ENCODE results near the gene NECAB3. TPM values are rescaled to one million over a fixed set of nuclear protein-coding genes. Genes with fewer than 3 reads are reported as not detected.

Gene NECAB3
- total and polyA plus RNA-seq, 2 of the 13 experiments (the other 11 are each of a cell fraction or from before 2014, with no cell fraction given), result 61.5 to 65.5 TPM

DNA sequence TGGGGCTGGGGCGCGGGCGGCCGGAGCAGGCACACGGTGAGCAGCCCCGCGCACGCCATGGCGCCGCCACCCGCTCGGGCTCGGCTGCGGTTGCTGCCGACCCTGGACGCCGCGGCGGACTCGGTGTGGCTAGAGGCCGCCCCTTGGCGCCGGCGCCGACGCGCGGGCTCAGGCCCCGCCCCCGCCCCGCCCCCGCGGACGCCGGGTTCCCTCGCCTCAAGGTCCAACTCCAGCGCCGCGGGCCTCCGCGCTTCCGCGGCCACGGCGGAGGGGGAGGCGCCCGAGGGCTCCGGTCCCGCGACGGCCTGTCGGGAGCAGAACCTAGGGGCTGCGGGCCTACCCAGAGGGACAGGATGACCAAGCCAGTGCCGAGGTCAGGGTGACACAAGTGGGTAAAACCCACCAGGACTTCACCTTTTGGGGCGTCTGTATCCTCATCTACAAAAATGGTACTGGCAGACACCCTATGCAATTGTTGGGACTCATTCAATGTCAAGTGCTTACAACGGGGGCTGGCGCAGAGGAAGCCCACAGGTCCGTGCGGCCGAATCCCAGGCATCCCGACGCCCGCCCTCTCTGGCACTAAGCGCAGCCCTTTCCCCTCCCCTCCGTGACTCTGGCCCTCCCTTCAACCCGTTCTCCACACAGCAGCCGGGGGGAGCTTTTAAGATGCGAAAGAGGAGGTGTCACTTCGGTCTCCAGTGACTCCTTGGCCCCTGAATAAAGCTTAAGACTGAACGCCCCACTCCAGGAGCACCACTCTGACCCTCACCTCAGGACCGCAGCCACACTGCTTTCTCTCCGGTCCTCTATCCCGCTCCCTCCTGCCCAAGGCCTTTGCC is at the start of gene NECAB3 (continued):
- TF ChIP-seq NFATC3 (CRISPR knock-in tag; IDR thresholded peaks at IDR 0.05) (peak; percentile 50; the same call in 1 of the 2 replicates), ZFP82 (CRISPR knock-in tag; IDR thresholded peaks at IDR 0.05; ENCODE audit: borderline replicate concordance) (peak; percentile 99; the same call in 1 of the 2 replicates), FUBP1 (CRISPR knock-in tag; IDR thresholded peaks at IDR 0.05; ENCODE audit: borderline replicate concordance) (peak; percentile 74), PCBP1 (IDR thresholded peaks at IDR 0.05; ENCODE audit: borderline replicate concordance, low read depth, low read length) (0 out of 2 replicates have a peak, but pooled peaks have one; percentile 72), ZNF766 (CRISPR knock-in tag; IDR thresholded peaks at IDR 0.05; ENCODE audit: borderline replicate concordance) (peak; percentile 80; the same call in 1 of the 2 replicates), STAT6 (CRISPR knock-in tag; IDR thresholded peaks at IDR 0.05; ENCODE audit: borderline replicate concordance) (peak; percentile 15; the same call in 1 of the 2 replicates), ZNF263 (CRISPR knock-in tag; IDR thresholded peaks at IDR 0.05) (peak; percentile 6), ZSCAN9 (CRISPR knock-in tag; IDR thresholded peaks at IDR 0.05; ENCODE audit: borderline replicate concordance) (peak; percentile 83), SNAPC2 (CRISPR knock-in tag; IDR thresholded peaks at IDR 0.05) (no peak; the same call in 1 of the 2 replicates), RORA (CRISPR knock-in tag; IDR thresholded peaks at IDR 0.05) (no peak), ZNF225 (CRISPR knock-in tag; IDR thresholded peaks at IDR 0.05) (peak; percentile 84; the same call in 1 of the 2 replicates), REPIN1 (CRISPR knock-in tag; IDR thresholded peaks at IDR 0.05; ENCODE audit: borderline replicate concordance, low read depth) (peak; percentile 65), NFE2L1 (CRISPR knock-in tag; IDR thresholded peaks at IDR 0.05; ENCODE audit: borderline replicate concordance) (no peak), KLF9 (CRISPR knock-in tag; IDR thresholded peaks at IDR 0.05; ENCODE audit: low read depth) (no peak), POLR2A (IDR thresholded peaks at IDR 0.05; ENCODE audit: insufficient read depth in 1 of 2, low read depth in 2 of 2, low read length in 2 of 2) (peak; percentile 68 to 92), NKX3-1 (CRISPR knock-in tag; IDR thresholded peaks at IDR 0.05) (peak; percentile 70)
- TF ChIP-seq, protein P1, sequence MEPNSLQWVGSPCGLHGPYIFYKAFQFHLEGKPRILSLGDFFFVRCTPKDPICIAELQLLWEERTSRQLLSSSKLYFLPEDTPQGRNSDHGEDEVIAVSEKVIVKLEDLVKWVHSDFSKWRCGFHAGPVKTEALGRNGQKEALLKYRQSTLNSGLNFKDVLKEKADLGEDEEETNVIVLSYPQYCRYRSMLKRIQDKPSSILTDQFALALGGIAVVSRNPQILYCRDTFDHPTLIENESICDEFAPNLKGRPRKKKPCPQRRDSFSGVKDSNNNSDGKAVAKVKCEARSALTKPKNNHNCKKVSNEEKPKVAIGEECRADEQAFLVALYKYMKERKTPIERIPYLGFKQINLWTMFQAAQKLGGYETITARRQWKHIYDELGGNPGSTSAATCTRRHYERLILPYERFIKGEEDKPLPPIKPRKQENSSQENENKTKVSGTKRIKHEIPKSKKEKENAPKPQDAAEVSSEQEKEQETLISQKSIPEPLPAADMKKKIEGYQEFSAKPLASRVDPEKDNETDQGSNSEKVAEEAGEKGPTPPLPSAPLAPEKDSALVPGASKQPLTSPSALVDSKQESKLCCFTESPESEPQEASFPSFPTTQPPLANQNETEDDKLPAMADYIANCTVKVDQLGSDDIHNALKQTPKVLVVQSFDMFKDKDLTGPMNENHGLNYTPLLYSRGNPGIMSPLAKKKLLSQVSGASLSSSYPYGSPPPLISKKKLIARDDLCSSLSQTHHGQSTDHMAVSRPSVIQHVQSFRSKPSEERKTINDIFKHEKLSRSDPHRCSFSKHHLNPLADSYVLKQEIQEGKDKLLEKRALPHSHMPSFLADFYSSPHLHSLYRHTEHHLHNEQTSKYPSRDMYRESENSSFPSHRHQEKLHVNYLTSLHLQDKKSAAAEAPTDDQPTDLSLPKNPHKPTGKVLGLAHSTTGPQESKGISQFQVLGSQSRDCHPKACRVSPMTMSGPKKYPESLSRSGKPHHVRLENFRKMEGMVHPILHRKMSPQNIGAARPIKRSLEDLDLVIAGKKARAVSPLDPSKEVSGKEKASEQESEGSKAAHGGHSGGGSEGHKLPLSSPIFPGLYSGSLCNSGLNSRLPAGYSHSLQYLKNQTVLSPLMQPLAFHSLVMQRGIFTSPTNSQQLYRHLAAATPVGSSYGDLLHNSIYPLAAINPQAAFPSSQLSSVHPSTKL (CRISPR knock-in tag; IDR thresholded peaks at IDR 0.05), result peak; percentile 58
- TF ChIP-seq, protein P2, sequence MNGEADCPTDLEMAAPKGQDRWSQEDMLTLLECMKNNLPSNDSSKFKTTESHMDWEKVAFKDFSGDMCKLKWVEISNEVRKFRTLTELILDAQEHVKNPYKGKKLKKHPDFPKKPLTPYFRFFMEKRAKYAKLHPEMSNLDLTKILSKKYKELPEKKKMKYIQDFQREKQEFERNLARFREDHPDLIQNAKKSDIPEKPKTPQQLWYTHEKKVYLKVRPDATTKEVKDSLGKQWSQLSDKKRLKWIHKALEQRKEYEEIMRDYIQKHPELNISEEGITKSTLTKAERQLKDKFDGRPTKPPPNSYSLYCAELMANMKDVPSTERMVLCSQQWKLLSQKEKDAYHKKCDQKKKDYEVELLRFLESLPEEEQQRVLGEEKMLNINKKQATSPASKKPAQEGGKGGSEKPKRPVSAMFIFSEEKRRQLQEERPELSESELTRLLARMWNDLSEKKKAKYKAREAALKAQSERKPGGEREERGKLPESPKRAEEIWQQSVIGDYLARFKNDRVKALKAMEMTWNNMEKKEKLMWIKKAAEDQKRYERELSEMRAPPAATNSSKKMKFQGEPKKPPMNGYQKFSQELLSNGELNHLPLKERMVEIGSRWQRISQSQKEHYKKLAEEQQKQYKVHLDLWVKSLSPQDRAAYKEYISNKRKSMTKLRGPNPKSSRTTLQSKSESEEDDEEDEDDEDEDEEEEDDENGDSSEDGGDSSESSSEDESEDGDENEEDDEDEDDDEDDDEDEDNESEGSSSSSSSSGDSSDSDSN (CRISPR knock-in tag; IDR thresholded peaks at IDR 0.05), result peak; percentile 95
